GM18502 (cell line): ENCODE data around the gene GGA1.
"Not testable (repeated sequence)": the region's sequence is repeated elsewhere in the genome, so short reads cannot be mapped to it uniquely, and the experiment has no call there.

ENCODE experiments used
- ATAC-seq: cut with Tn5 transposase; IDR thresholded peaks from one replicate; pipeline ENCODE4 v1.9.1; 2021; ENCODE audit warnings: mild to moderate bottlenecking; ENCODE audit not compliant: unreplicated experiment, poor library complexity

The GGA1 gene

DNA sequence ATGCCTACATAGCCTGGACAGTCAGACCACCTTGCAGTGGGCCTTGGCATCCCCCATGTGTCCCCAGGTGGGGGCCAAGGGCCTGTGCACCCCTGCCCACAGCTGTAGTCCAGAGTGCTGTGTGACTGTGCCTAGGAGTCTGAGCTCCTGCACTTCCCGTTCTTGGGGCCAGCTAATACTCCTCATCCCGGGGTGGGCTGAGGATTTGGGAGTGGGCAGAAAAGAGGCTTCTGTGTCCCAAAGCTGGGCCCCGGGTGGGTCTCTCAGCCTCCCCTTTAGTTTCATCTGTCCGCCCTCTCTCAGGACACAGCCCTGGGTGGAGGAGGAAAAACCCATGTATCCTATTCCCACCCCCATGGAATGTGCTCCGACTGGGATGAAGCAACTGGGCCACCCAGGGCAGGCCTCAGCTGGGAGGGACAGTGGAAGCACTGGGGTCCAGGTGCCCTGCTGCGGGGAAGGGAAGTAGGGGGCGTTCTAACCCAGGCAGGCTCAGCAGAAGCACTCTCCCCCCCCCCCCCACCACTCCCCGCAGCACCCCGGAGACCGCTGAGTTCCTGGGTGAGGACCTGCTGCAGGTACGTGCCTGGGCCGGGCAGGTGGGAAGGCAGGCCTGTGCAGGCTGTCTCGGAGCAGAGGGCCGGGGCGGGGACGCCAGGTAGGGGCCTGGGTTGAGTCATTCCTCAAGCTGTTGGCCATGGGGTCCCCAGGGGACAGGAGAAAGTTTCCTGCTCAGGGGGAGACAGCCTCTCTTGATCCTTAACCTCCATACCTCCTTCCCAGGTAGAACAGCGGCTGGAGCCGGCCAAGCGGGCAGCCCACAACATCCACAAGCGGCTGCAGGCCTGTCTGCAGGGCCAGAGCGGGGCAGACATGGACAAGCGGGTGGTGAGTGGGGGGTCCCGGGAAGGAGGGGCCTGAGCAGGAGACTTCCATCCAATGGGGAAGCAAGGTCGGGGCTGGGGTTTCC is 32.2 kb downstream of the GGA1 start:
- ATAC-seq: no peak

DNA sequence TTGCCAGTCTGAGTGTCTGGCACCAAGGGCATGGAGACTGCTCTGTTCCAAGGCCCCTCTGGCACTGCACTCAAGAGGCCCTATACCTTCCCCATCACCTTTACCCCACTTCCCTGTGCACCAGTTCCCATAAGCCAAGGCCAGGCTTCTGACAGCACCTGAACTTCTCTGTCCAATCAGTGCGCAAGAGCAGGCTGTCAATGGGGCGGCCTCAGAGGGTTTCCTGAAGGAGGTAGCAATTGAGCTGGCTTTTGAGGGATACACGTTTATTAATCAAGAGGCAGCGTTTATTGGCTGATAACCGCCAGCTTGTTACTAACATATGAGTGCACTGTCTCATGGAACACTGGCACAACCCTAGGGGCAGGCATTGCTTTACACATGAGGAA is 32.9 kb downstream of the GGA1 start:
- ATAC-seq: no peak

DNA sequence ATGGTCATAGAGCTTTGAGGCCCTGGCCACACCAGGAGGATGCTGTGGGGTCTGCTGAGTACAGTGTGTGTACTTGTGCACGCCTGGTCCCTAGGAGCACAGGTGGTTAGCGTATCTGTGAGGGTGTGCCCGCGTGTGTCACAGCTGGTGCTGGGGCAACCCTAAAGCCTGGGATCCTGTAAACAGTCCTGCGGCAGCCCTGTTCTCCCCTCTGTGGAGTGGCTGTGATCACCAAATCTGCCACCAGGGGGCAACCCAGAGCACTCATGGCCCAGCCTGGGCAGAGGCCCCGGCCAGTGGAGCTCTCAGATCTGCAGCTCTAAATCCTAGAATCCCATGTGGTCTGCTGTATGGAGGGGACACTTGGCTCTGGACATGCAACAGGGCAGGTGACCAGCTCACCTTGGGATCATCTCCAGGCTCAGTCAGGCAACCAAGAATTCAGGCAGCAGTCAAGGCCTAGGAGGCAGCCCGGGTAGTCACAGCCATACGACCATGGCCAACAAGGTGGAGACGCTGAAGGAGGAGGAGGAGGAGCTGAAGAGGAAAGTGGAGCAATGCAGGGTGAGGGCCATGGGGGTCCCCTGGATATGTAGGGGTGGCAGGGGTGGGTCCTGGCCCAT is 34.7 kb downstream of the GGA1 start:
- no peak for ATAC-seq

DNA sequence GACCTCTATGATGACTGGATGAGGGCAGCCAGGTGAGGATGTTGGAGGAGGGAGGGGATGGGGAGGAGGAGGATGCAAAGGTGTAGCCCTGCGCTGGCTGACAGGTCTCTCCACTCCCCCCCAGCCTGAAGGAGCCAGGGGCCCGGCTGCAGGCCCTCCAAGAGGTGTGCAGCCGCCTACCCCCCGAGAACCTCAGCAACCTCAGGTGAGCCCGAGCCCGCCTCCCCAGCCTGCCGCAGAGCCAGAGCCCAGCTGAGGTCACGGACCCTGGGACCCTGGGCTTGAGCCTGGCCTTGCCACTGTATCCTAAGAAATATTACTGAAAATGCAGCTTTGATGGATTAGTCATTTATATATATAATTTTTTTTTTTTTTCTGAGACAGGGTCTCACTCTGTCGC is 38.7 kb downstream of the GGA1 start:
- ATAC-seq: no peak

DNA sequence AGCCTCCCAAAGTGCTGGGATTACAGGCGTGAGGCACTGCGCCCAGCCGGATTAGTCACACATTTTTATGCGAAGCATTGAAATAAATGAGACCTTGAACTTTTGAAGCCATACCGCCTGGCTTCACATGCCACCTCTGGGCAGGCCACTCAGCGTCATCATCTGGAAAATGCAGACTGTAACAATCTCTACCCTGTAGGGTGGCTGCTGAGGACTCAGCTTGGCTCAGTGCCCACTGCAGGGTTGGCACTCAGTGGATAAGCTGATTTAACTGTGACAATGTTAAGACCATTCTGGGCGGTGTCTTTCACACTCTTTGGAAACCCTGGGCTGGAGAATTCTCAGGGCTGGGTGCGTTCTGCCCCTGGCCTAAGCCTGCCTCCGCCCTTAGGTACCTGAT is 39.3 kb downstream of the GGA1 start:
- ATAC-seq: no peak

DNA sequence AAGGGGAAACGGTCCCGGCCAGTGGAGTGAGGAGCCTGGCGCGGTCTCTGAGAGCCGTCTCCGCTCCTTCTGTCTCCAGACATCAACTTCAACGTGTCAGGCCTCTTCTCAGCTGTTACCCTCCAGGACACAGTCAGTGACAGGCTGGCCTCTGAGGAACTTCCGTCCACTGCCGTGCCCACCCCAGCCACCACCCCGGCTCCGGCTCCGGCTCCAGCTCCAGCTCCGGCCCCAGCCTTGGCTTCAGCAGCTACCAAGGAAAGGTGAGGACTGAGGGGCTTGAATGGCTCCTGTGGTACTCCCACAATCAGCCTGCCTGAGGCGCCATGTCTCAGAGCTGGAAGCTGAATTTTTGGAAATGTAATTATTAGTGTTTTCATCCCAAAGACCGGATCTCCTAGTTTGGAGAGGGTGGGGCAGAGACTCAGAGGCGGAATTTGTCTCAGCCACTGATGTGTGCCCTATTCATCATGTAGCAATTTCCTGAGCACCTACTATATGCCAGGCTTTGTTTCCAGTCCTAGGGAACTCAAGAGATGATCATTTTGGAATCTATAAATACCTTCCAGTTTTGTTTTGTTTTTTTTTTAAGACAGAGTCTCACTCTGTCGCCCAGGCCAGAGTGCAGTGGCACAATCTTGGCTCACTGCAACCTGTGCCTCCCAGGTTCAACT is 42.0 kb downstream of the GGA1 start:
- ATAC-seq: no peak

DNA sequence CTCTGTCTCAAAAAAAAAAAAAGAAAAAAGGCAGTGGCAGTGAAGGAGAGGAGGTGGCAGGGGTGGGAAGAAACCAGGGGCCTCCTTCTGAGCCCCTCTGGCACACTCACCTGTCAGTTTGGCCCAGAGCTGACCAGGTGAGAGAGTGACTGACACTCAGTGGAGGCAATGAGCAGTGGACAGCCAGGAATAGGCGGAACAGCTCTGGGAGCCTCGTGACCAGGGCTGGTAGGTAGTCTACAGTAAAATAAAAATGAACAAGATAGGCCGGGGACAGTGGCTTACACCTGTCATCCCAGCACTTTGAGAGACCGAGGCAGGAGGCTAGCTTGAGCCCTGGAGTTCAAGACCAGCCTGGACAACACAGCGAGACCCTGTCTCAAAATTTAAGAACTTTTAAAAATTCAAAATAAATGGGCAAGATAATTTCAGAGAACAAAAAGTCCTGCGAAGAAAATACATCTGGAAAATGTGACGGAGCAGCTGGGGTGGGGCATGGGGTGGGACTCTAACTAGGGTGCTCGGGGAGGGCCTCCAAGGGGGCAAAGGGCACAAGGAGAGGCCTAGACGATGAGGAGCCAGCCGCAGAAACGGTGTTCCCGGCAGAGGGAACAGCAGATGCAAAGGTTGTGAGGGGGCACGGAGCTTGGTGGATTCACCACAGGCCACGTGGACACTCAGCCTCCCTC is 46.1 kb downstream of the GGA1 start:
- ATAC-seq: no peak

DNA sequence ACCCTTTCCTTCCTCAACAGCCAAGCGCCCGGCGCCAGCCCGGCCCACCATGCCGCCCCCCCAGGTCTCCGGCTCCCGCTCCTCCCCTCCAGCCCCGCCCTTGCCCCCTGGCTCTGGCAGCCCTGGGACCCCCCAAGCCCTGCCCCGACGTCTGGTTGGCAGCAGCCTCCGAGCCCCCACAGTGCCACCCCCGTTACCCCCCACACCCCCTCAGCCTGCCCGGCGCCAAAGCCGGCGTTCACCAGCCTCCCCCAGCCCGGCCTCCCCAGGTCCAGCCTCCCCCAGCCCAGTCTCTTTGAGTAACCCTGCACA is 46.6 kb downstream of the GGA1 start:
- ATAC-seq: no peak

DNA sequence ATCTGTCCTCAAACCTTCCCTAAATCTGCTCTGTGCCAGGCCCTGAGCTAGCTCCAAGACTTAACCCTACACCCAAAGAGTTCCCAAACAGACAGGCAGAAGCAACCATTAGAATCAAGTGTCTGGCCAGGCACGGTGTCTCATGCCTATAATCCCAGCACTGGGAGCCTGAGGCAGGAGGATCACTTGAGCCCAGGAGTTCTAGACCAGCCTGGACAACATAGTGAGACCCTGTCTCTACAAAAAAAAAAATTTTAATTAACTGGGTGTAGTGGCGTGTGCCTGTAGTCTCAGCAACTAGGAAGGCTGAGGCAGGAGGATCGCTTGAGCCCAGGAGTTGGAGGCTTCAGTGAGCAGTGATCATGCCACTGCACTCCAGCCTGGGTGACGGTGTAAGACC is 47.9 kb downstream of the GGA1 start:
- not testable (repeated sequence) for ATAC-seq

DNA sequence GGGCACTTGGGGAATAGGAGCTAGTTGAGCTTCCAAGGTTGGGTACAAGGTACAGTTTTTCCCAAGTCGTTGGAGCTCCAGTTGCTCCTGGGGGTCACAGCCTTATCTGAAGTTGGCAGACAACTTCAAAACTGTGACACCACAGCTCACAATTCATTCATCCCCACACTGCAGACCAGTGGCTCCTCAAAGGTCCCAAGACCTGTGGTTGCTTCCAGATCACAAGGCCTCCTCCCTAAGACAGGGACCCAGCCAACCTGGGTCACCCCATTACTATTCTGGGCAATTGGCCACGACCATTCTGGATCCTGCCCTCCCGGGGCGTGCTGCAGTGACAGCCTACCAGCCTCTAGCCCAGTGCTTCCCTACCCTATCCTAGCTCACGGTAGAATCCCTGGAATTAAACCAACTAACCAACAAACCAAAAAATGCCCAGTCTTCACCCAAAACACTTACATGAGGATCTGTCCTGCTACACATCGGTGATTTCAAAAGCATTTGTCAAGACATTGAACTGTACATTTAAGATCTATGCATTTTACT is 49.0 kb downstream of the GGA1 start:
- ATAC-seq: no peak

DNA sequence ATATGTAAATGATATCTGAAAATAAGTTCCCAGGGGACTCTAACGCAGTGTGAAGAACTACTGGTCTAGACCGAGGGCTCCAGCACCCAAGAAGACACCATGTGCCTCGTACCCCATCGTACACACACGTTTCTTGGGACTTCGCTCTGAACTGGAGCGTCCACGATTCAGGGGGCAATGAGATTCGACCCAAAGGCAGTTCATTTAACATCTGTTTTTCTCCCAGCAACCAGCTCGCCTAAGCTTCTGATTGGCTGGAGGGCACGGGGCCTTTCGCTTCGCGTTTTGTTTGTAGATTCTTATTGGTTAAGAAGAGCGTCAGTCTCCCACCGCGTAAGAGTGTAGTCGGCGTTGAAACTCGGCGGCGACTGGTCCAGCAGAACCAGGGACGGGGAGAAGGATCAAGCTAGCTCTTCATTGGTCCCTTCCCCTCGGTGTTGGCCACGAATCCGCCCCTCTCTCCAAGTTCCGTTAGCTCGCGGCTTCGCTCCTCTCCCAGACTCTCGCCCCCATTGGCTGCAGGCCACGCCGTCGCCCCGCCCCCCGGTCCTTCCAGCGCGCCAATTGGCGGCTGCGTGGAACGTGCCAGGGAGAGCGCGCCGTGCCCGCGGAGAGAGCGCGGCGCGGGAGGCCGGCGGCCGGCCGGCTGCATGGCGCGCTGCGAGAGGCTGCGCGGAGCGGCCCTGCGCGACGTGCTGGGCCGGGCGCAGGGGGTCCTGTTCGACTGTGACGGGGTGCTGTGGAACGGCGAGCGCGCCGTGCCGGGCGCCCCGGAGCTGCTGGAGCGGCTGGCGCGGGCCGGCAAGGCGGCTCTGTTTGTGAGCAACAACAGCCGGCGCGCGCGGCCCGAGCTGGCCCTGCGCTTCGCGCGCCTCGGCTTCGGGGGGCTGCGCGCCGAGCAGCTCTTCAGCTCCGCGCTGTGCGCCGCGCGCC is 49.8 kb downstream of the GGA1 start, which contains the start of gene PDXP:
Gene PDXP (plus strand): TSS at position 591 of the 933 bp plus-strand sequence. CDS start 60 bp downstream, at position 651.
- peak; percentile 80 for ATAC-seq

DNA sequence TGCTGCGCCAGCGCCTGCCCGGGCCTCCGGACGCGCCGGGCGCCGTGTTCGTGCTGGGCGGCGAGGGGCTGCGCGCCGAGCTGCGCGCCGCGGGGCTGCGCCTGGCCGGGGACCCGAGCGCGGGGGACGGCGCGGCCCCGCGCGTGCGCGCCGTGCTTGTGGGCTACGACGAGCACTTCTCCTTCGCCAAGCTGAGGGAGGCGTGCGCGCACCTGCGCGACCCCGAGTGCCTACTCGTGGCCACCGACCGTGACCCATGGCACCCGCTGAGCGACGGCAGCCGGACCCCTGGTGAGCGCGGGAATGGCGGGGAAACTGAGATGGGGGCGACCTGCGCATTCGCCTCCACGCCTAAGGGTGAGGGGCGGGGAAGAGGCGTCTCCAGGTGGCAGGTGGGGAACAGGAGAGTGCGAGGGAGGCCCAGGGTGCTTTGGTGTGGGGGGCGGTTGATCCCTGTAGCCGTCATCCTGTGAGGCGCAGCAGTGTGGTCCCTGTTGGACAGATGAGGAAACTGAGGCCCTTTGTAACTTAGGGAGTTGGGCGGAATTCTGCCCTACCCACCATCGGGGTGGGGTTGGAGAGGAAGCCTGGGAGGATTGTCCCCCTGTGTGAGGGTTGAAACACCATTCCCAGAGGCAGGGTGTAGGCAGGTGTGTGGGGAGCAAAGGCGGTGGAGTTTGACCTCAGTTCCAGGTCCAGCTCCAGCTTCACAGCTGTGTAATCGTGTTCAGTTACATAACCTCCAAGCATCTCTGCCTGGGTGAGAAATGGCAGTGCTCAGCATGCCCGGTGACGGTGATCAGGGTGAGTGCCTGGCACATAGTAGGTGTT is 50.6 kb downstream of the GGA1 start:
- ATAC-seq: peak; percentile 20

DNA sequence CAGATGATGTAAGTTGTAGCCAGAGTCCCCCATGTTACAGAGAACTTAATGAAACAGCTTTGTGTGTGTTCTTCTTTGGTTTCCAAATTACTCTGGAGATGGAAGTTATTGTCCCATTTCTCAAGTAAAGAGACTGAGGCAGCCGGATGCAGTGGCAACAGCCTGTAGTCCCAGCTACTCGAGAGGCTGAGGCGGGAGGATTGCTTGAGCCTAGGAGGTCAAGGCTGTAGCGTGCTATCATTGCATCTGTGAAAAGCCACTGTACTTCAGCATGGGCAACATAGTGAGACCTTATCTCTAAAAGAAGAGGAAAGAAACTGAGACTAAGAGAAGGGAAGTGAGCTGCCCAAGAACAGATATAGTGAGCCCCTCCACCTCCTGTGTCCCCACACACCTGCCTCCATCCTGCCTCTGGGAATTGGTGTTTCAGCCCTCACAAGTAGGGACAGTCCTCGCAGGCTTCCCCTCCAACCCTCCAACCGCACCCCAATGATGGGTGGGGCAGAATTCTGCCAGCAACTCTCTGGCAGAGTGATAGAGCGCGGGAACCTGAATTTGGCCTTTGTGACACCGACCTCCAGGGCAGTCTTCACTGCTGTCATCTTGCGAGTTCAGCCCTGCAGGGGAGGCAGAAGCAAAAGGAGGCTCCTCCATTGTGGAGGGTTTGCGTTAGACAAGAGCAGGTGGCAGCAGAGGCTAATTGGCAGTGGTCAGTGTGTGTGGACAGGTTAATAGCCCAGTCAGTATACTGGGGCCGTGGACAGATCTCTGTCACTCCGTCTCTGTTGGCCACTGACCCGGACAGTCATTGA is 51.5 kb downstream of the GGA1 start:
- no peak for ATAC-seq

DNA sequence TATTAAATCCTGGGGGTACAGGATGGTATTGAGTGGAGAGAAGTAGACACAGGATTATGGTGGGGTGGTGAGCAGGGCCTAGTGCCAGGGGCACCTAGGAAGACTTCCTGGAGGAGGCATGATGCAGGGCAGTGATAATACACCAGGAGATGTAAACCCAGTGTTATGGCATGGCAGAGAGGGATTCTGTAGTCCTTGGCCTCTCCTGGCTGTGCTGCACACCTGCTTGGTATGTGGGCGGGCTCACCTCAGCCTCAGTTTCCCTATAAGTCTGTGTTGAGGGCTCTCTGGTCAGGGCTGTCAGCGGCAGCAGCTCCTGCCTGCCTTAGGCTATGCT is 52.0 kb downstream of the GGA1 start:
- ATAC-seq: no peak

DNA sequence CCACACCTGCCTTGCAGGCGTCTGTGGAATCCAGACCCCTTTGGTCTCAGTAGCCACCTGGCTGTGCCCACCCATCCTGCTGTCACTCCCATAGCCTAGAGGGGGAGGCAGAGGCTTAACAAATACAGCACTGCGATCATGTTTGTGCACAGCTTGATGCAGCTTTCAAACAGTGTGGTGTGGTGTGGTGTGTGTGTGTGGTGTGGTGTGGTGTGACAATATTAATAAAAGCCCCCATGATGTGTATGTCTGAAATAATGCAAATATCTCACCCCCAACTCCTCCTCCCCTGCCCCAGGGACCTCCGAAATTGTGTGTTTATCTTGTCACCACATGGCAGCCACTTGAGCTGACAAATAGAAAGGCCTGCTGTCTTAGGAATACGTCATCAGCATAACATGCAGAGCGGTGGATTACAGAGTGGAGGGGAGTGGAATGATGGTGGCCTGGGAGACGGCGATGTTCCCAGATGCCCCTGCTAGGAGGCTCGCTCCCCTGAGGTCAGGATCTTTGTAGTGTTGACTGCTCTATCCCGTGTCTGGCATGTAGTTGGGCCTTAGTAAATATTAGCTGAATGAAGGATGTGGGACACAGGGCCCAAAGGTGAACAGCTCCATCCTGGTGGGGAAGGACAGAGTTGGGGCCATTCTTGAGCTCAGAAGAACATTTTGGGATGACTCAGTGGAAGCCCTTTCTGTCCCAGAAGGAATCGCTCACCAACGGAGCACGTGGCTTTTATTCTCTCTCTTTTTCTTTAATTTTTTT is 52.7 kb downstream of the GGA1 start:
- ATAC-seq: no peak

DNA sequence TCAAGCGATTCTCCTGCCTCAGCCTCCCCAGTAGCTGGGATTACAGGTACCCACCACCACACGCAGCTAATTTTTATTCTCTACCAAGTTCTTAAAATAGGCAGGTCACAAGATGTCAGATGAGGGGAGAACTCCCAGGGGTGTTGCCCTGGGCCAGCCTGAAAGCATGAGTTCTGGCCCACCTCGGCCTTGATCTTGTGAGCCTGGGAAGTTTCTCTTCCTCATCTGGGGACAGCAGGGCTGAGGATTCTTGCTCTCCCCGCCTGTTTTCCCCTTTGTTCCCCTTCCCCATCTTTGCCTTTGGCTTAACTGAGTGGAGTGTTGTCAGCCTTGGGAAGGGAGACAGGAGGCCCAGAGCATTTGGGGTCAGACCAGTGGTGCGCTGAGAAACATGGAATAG is 53.4 kb downstream of the GGA1 start:
- ATAC-seq: no peak

DNA sequence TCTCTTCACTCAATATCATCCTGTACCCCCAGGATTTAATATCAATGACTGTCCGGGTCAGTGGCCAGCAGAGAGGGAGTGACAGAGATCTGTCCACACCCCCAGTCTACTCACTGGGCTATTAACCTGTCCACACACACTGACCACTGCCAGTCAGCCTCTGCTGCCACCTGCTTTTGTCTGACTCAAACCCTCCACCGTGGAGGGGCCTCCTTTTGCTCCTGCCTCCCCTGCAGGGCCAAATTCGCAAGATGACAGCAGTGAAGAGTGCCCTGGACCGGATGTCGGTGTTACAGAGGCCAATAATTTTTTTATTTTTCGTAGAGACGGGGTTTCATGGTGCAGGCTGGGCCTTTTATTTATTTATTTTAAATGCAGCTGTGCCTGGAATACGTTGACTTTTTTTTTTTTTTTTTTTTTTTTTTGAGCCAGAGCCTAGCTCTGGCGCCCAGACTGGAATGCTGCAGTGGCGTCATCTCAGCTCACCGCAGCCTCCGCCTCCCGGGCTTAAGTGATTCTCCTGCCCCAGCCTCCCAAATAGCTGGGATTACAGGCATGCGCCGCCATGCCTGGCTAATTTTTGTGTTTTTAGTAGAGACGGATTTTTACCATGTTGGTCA is 55.0 kb downstream of the GGA1 start:
- ATAC-seq: no peak
